Activated effector memory CD4-positive, alpha-beta T cell treated with anti-CD3 and anti-CD28 coated beads, Interleukin-2, amount 50 U/mL, for 16 hours (primary cell): Measurements from ENCODE around the gene FIGN.

Experiments used
- DNase-seq: peaks from one replicate; pipeline ENCODE4 v3.0.0-alpha.2; 2020

The FIGN gene

DNA sequence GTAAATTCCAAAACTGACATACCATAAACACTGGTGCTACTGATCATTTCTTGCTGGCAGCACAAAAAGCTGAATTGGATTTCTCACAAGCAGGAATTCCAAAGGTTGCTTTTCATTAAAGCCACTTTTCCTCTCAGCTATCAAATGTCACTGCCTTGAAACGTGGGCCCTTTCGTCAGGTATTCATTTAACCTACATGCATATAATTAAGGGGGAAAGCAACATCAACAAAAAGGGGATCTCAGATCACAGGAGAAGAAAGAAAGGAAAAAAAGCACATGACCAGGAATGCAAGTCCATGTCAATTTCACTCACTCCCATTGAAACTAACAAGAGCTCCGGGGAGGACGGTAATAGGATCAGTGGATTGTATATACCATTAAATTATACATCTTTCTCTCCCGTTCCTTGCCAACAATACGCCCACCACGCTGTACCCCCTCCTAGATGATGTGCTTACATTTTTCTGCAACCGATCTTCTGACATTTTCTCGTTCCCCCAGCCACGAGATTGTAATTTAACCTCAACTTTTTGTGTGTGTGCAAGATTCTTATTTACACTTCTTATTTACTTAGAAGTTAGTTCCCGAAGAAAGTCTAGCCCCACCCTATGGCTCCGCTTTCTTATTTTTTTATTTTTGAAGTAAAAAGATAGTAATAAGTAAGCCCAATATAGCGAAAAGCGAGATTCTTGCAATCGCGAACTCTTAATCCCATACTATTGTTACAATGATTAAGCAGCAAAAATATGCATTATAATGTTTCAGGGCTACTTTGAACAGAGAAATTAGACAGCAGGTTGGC lies 725 bp downstream of the FIGN start:
- DNase-seq, result no peak

- DNase-seq, result no peak
These were observed 1.4 kb downstream of the FIGN start for GRCh38 chr2:163734401-163734800.

- DNase-seq, result no peak
These were observed 1.9 kb downstream of the FIGN start for GRCh38 chr2:163733956-163734355.

DNA sequence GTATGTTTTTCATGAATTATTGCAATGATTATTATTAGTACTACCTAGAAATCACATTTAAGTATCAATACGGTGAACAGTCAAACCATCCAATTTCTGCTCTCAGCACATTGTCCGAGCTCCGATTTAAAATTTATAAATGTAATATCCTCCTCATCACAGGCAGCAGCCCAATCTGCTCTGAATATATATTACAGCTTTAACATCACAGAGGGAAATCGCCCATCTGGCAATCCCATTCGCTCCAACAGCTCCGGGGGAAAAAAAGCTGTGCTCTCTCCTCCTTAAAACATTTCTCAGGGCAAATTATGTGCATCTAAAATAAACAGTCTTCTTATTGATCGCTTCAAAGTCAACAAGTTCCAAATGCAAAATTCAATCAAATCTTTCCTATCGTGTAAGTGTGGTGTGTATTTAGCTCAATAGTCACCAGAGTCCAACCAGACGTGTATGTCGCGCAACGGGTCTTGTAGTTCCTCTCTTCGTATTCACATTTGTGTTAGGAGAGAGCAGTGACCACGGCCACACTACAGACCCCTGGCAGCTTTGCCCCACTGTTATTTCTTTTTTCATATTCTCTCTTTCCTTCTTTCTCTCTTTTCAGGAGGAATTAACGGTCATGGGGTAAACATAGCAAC lies 2.4 kb downstream of the FIGN start:
- no peak for DNase-seq

- DNase-seq, result no peak
These were observed 3.1 kb downstream of the FIGN start for GRCh38 chr2:163732727-163733126.

GRCh38 chr2:163731735-163732134 lies 4.1 kb downstream of the FIGN start:
- DNase-seq, result no peak

GRCh38 chr2:163730556-163730955 lies 5.3 kb downstream of the FIGN start:
- DNase-seq, result no peak

GRCh38 chr2:163729636-163730273 lies 6.1 kb downstream of the FIGN start:
- no peak for DNase-seq

DNA sequence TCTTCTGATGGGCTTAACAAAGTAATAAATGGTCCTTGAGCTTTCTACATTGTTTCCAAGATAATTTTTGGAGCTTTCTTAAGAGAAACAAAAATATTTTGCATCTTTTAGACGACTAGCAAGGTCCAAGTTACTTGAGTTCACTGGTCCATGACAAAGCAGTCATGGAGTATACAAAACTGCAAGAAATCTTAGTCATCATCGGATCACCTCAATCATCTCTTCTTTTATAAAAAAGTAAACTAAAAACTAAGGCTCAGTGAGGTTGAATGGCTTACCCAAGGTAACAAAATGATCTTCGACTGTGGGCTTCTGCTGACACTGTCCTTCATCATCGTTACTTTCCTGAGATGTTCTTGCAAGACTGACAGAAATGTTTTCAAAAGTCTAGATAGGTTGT lies 11.9 kb downstream of the FIGN start:
- no peak for DNase-seq

GRCh38 chr2:163723348-163723747 lies 12.5 kb downstream of the FIGN start:
- no peak for DNase-seq

GRCh38 chr2:163719331-163719730 lies 16.5 kb downstream of the FIGN start:
- no peak for DNase-seq

DNA sequence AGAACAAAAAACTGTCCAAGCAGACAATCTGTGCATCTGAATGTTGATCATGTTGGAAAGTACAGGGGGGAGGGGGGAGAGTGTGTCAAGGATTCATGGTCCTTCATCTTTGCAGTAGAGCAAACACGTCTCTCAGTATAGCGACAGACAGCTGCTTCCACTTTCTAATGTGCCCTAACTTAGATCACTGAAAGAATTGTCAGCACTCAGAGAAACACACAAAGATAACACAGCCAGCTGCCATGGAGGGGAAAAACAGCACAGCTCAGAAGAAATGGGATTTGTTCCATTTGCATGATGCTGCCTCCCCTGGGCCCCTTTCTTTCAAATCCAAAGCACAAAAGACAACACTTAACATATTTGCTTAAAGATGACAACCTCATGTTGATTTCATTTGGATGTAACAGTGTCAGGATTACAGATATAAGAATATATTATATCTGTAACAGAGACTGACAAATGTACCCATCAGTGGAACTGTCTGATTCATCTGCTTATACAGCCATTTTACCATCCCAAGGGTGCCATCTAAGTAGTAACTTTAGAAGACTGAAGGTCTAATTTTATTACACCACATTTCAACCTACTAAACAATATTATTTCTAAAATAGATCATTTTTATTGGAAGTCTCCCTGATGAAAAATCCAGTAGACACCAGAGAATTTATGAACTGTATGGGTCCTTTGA lies 17.7 kb downstream of the FIGN start:
- no peak for DNase-seq

GRCh38 chr2:163717515-163717914 lies 18.3 kb downstream of the FIGN start:
- no peak for DNase-seq

- no peak for DNase-seq
These were observed 19.7 kb downstream of the FIGN start for GRCh38 chr2:163716101-163716500.

GRCh38 chr2:163715668-163716067 lies 20.1 kb downstream of the FIGN start:
- DNase-seq, result no peak

GRCh38 chr2:163715199-163715598 lies 20.6 kb downstream of the FIGN start:
- DNase-seq, result no peak

- no peak for DNase-seq
These were observed 22.1 kb downstream of the FIGN start for GRCh38 chr2:163713534-163714311.

DNA sequence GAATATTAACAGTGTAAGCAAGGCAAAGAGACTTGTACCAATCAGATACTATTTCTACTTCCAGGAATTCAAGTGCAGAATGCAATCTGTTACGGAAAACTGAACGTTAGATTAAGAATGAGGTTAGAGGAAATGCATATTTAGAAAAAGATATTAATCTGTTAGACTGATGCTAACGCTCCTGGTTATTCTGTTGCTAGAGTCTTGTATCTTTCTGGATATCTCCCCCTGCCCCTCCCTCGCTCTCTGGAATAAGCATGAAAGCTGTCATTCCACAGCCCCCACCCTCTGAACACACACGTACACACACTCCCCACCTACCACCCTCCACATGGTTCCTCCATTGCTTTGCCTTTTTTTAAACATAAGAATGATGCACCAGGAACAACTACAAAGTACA lies 24.1 kb downstream of the FIGN start:
- DNase-seq, result no peak

DNA sequence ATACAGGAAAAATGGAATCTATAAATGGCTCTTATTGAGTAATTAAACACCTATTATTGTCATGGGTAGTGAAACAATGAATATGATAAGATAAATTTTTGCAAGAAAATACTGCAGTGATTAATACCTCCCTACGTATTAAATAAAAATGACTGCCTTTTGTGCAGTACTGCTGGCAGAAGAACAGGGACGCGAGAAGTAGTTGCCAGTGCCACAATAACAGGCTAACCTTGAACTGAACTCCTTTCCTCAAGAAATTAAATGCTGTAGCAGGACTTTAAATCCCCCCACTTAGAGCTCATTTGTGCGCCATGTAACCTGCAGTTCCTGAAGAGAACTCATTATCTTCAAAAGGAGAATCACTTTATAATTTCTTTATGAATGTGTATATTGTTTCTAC lies 24.6 kb downstream of the FIGN start:
- no peak for DNase-seq

DNA sequence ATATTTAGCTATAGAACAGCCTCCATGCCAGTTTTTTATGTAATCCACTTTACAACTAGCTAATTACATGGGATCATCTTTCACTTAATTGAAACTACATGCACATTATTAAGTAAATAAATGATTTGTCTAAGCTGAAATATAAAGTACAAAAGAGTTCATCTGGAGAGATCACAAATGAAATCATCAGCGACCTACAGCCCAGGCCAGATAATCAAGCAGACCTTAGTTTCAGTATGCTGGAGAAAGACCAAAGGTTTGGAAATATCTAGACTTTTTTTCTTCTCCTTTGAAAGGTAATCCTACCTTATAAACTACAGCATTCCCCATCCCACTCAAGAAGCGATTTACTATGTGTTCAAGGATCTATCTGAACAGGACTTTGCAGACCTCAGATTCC lies 26.5 kb downstream of the FIGN start:
- DNase-seq, result no peak

- DNase-seq, result no peak
These were observed 27.5 kb downstream of the FIGN start for GRCh38 chr2:163708265-163708664.

- no peak for DNase-seq
These were observed 32.4 kb downstream of the FIGN start for GRCh38 chr2:163703386-163703785.
